ENCODE measurements around the gene MZT2A.
"Not testable (repeated sequence)": the region's sequence is repeated elsewhere in the genome, so short reads cannot be mapped to it uniquely, and the experiment has no call there.

GRCh38 chr2:131511291-131511968 is 19.2 kb upstream of the MZT2A start:
- not testable (repeated sequence) for TF ChIP-seq CTCF (IDR thresholded peaks at IDR 0.05; ENCODE audit: insufficient read depth, low read length, poor library complexity, severe bottlenecking); EZH2phosphoT487 (conservative IDR thresholded peaks at IDR 0.05; ENCODE audit: low read length)

All from SU-DHL-6 (cell line).